Suppressor macrophage treated with lipopolysaccharide for 1 hour (primary cell): Measurements from ENCODE around the gene TBC1D1.

Source experiments
- DNase-seq, 3 donors: peaks; one replicate each; pipeline ENCODE4 v3.0.0-alpha.2; 2020 to 2022

The TBC1D1 gene

DNA sequence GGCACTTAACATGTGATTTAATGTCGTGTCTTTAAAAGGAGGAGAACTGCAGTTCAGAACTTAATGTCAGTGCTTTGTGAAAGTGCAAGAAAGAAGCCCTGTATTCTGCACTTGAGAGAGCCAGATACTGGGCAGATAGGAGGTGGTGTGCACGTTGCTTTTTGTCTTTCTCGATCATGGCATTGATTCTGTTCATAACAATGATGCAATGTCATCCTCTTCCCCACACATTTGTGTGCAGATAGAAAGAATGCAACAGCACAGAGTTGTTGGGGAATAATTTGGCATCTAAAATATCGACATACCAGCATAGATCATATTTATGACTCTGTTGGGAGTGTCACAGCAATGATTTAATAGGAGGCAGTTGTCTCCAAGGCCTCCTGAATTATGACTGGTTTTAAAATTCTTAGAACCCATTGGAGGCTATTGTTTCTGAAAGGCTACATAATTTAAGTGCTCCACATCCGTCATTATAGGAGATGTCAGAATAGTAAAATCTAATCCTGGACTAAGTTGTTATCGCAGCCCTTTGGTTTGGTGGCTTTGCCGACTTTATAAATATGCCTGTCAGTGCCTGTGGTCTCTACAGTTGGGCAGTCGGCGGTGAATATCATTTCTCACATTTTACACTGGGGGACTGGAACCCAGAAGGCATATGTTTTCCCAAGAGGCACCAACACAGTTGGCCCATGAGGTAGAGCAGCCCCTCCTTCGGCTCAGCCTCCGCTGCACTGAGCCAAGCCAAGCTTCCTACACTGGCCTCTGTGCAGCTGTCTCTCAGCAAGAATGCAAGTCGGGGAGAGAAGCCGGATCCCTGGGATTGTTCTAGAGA is 194.2 kb downstream of the TBC1D1 start:
- no peak for DNase-seq

GRCh38 chr4:38085751-38086150 is 194.9 kb downstream of the TBC1D1 start:
- no peak for DNase-seq

- peak in 1 of 3 donors; percentile 39 for DNase-seq
Measured at GRCh38 chr4:38086151-38086848, 195.4 kb downstream of the TBC1D1 start.

DNA sequence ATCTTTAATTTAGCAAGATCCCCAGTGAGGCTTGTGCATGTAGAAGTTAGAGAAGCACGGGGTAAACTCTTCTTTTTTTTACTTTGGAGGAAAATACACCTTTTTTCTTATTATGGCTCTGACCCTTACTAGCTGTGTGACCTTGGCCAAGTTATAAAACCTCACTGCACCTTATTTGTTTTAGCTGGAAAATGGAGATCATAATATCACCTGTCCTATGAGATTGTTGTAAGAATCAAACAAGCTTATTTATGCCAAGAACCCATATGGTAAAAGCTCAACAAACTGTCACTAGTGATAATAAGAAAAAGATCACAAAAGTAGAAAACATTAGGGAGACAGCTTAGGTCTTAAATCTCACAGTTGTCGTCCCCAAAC is 196.0 kb downstream of the TBC1D1 start:
- DNase-seq, result no peak

DNA sequence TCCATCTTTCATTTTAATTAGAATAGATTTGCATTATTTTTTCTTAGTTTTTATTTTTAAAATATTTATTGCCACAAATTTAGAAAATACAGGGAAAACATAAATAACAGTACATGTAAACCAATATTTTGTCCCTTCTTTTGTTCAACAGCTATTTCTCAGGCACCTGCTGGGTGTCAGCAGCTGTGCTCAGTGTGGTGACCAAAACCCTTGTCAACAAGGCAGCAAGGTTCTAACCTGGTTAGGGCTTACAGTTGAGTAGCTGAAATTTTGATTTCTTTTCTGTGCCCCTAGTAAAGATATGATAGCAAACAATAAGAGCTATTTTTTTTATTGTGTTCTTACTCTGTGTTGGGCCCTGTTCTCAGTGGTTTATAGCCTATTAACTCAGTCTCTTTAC is 197.4 kb downstream of the TBC1D1 start:
- DNase-seq, result no peak

GRCh38 chr4:38089961-38090360 is 199.1 kb downstream of the TBC1D1 start:
- no peak for DNase-seq

DNA sequence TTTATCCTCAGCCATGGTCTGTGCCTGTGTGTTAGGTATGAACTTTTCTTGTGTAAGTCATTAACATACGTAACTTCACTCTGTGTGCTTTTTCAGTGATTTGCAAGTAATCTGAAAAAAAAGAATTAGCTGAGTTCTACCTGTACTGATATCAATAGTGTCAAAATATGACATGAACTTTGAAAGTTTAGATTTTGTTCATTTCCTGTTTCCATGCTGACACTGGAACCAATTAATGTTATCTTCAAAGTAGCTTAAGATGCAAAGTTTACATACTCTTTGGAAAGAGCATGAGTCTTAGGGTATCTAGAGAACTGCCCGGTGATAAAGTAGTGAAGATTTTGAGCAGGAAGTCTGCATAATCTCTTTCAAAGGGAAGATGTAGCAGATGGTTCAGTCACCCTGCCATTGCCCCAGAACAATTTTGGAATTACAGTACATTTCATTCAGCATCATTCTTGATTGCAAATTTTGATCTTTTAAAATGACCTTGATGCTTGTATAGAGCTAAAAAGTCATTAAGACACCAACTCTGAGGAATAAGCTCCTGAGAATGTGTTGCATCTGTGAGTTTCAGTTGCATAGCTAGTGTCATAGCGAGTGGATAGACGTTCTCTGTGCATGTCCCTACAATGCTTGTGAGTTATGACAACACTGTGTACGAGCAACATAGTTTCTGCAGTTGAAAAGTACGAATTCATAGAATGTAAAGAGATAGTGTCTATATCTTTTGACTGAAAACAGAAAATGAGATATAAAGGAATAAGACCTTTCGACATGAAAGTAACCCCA is 199.8 kb downstream of the TBC1D1 start:
- DNase-seq, result no peak

DNA sequence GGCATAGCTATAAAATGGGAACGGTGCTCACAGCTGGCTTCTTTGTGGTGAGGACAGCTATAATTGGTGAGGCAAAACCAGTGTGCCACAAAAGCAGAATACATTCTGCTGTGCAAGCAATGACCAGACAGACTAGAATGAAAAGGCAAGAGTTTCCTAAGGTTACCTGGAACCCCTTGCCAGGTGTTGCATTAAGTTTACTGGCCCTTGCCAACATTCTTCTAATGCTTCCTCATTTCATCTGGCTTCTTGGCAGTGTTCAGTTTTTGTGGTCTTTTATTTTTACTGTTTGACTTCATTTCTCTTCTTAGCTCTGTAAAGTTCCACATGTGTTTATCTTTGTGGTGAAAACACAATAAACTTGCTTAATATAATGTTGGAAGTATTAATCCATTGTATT is 200.8 kb downstream of the TBC1D1 start:
- DNase-seq, result no peak

DNA sequence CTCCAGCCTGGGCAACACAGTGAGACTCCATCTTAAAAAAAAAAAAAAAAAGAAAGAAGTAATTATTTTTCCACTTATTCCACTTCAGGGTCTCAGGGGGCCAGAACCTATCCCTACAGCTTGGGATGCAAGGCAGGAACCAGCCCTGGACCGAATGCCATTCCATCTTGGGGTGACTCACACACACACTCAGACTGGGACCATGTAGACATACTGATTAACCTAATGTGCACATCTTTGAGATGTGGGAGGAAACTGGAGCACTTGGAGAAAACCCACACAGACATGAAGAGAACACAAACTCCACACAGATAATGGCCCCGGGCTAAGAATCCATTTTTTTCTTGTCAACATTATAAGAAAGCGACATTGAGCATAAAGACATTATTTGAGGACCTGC is 201.8 kb downstream of the TBC1D1 start:
- DNase-seq, result peak in 1 of 3 donors; percentile 34

DNA sequence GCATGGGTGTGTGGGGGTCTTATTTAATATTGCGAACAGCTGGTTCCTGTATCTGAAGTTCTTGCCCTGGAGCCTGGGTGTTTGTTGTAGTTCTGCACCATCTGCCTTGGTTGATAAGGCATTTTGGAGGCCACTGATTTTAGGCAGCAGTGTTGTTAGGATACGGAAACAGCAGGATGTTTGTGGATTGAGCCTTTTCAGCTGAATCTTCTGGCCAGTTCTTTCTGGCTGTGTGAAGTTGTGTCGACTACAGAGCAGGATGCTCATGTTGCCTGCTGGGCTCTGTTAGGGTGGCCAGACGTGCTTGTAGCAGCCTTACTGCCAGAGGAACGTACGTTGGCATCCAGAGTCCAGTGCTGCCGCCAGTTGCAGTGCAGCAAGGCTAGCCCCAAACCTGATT is 203.5 kb downstream of the TBC1D1 start:
- DNase-seq, result no peak

GRCh38 chr4:38095691-38096090 is 204.8 kb downstream of the TBC1D1 start:
- no peak for DNase-seq

DNA sequence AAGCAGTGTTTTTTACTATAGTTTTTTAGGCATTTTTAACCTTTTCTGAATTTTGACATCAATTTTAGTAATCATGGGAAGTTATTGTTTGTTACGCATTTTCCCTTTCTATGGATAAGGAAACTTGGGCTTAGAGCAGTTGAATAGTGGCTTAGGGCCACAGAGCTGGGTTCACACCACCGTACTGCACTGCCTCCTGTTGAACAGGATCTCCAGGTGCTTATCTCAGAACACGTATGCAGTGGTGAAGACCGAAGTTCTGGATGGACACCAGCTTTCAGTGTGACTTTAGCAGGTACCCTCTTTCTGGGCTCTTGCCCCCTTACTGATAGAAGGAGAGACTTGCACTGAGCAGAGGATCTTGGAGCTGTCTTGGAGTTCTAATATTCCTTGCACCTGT is 206.9 kb downstream of the TBC1D1 start:
- DNase-seq, result no peak

DNA sequence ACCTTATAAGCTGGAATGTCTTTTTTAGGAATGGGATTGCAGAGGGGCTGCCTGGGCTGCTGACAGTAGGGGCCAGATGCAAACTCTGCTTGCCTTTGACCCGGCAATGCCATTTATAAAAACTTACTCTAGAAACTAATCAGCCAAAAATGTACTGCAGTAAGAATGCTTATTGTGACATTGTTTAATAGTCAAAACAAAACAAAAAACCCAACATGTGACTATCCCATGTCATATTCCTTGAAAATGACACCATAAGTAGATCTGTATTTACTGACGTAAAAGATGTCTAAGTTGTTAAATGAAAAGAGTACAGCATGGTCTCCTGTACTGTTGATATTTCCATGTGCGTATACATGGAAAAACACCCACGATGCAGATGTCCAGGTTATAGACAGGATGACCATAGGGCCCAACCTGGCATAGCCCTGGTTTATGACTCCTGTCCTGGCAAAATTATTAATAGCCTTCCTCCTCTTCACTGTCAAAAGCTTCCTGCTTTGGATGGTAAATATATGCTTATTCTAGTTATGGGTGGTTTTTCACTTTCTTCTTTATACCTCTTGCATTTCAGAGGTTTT is 208.2 kb downstream of the TBC1D1 start:
- no peak for DNase-seq

DNA sequence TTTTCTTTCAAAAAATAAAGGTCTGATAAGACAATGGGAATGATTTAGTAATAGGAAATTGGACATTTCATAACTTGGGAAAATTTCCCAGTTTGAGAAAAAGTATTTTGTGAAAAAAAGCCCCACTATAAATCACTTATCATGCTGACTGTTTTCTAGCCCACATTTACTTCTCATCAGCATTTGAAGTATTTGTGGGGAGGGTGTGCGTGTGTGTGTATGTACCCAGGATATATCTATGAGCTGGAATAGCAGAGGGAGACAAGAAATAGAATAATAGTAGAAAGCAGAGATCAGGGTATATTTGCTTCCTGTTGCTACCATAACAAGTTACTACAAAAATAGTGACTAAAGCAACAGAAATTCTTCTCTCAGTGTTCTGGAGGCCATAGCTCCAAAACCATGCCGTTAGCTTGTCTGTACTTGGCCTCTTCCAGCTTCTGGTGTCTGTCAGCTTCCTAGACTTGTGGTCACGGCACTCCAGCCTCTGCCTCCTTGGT is 209.1 kb downstream of the TBC1D1 start:
- peak; percentile 44 to 82 (median 72) for DNase-seq

GRCh38 chr4:38100474-38101255 is 209.8 kb downstream of the TBC1D1 start:
- no peak for DNase-seq

DNA sequence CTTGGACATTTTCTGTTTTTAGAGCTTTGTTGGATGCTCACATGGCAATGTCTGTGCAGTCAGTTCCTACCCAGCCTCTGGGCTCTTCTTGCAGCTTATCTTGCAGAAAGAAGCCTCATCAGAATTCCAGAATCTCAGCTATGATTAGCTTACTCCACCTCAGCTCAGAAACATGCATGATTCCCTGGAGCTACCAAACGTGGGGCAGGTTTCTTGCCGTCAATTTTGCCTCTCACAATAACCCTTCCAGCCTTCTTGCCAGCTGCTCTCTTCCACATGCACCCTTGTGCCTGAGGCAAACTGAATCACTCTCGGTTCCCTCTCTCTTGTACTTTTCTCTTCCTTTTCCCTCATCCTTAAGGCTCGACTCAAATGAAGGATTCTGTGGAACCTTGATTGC is 210.7 kb downstream of the TBC1D1 start:
- no peak for DNase-seq

DNA sequence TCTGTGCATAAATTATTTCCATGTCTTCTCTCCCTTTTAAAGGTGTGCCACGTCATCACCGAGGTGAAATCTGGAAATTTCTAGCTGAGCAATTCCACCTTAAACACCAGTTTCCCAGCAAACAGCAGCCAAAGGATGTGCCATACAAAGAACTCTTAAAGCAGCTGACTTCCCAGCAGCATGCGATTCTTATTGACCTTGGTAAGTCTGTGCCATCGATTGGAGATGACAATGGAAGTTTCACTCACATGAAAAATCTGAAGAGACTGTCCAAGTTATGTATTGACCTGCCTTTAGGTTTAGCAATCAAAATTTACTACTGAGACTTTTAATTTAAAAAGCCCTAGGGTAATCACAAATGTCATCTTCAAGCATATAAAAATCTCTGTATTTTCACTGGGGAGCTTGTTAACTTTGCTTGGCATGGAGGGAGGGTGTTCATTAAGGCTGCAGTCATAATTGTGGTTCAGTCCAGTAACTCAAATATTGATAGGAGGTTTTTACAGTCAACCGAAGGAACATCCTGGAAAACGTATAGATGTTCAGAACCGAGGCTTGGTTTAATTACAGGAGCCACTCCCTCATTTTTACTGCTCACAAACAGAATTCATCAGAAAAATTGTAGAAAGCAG is 212.2 kb downstream of the TBC1D1 start:
- no peak for DNase-seq

- DNase-seq, result no peak
Measured at GRCh38 chr4:38105475-38106220, 214.8 kb downstream of the TBC1D1 start.

DNA sequence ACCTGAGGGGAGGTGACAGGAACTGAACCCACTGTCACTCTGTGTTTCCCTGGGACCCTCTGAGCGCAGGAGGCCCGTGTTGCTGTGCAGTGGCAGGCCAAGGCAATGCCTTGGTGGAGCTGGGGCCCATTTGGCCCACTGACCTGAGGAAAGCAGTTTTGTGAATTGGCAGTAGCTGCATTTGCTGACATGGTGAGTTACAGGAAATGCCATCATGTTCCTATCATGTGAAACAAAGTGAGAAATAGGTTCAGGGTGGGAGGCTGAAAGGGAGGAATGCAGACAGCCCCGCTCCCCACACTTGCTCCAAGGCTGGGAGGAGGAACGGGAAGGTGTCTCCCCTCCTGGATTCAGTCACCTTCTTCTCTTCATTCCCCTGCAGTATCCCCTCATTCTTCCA is 215.4 kb downstream of the TBC1D1 start:
- DNase-seq, result no peak

GRCh38 chr4:38106886-38107514 is 216.1 kb downstream of the TBC1D1 start:
- DNase-seq, result no peak
